Natural killer cell (primary cell): Measurements from ENCODE around the gene ERLEC1. TPM values are rescaled to one million over a fixed set of nuclear protein-coding genes. Genes with fewer than 3 reads are reported as not detected.

Experiments
- ATAC-seq, 3 donors: fragments of 150-1000 bp in 2 of 3; fragments of 200-7000 bp in 1 of 3; cut with Tn5 transposase; 1 replicate in 1 of 3; 2 replicates in 2 of 3; pipeline ENCODE4 v1.10.0; 2021; ENCODE audit warnings: mild to moderate bottlenecking in 2 of 3, moderate library complexity in 2 of 3
- DNase-seq, 2 donors: peaks; one replicate each; pipeline versions ENCODE4 v3.0.0 to v3.0.0-alpha.2; 2013 to 2021; ENCODE audit warnings: mixed read lengths in 1 of 2
- H3K27ac ChIP-seq: one replicate; pipeline ENCODE4 v1.5.1; 2013; ENCODE audit warnings: mild to moderate bottlenecking, low read length
- H3K27me3 ChIP-seq: one replicate; pipeline ENCODE4 v1.6.1; 2013; ENCODE audit warnings: low read length; ENCODE audit not compliant: control insufficient read depth, insufficient read depth
- H3K36me3 ChIP-seq: one replicate; pipeline ENCODE4 v1.6.1; 2013; ENCODE audit warnings: low read length; ENCODE audit not compliant: control insufficient read depth, insufficient read depth
- H3K4me1 ChIP-seq: one replicate; pipeline ENCODE4 v1.6.1; 2013; ENCODE audit warnings: low read length; ENCODE audit not compliant: control insufficient read depth, insufficient read depth
- H3K4me3 ChIP-seq: one replicate; pipeline ENCODE4 v1.5.1; 2013; ENCODE audit warnings: low read length
- H3K9me3 ChIP-seq: one replicate; pipeline ENCODE4 v1.6.1; 2013; ENCODE audit warnings: low read length; ENCODE audit not compliant: control insufficient read depth, insufficient read depth
- H3K27ac Mint-ChIP-seq, 2 donors: one replicate each; pipeline ENCODE4 v1.8.0; 2022; ENCODE audit warnings: mild to moderate bottlenecking in 2 of 2, mixed read lengths in 2 of 2, moderate library complexity in 1 of 2
- H3K27me3 Mint-ChIP-seq, 2 donors: one replicate each; pipeline ENCODE4 v1.8.0; 2022; ENCODE audit warnings: low read depth in 2 of 2, mixed read lengths in 2 of 2
- H3K36me3 Mint-ChIP-seq: one replicate; pipeline ENCODE4 v1.8.0; 2022; ENCODE audit warnings: mixed read lengths
- H3K4me1 Mint-ChIP-seq, 2 donors: one replicate each; pipeline ENCODE4 v1.8.0; 2022; ENCODE audit warnings: mixed read lengths in 2 of 2
- H3K4me3 Mint-ChIP-seq: one replicate; pipeline ENCODE4 v1.8.0; 2022; ENCODE audit warnings: mild to moderate bottlenecking, moderate library complexity, mixed read lengths
- H3K9me3 Mint-ChIP-seq, 2 donors: one replicate each; pipeline ENCODE4 v1.8.0; 2022; ENCODE audit warnings: mixed read lengths in 2 of 2
- CTCF ChIP-seq: fragments of 200-600 bp; IDR thresholded peaks from one replicate; pipeline ENCODE4 v1.8.0; 2022; ENCODE audit warnings: antibody characterized with exemption
- WGBS: methylation state at CpG from one replicate; pipeline ENCODE4 v1.1.7; 2013; ENCODE audit warnings: missing lambda C conversion rate; ENCODE audit not compliant: insufficient coverage; 5-methylcytosine and 5-hydroxymethylcytosine counted together
- intact Hi-C: fragments of 100-400 bp; cut with micrococcal nuclease; formaldehyde crosslinking; loops from one replicate; pipeline ENCODE4 v1.14.2; 2022
- total RNA-seq, 4 donors: library from RNA; stranded (reverse); fragments of 120-200 nt in 1 of 4; gene quantifications; one replicate each; pipeline versions ENCODE4 v1.2.3 to v1.2.4, GENCODE V29; 2013 to 2022

Gene ERLEC1
- total RNA-seq, 3 donors from 2014 or later (not counting 1 experiment from before 2014, with no cell fraction given), result 19.7 to 27.1 (median 21.7) TPM

- DNase-seq, result no peak
- H3K9me3 Mint-ChIP-seq, result no peaks in the 10 kb centered on the region
- no peaks in the 10 kb centered on the region for H3K4me1 Mint-ChIP-seq
- H3K27me3 Mint-ChIP-seq, result no peaks in the 10 kb centered on the region
- no peaks in the 10 kb centered on the region for H3K27me3 ChIP-seq
- peaks cover 21% of the 10 kb centered on the region for H3K36me3 Mint-ChIP-seq
- no peak overlapping the region for H3K4me3 ChIP-seq
- WGBS, result no CpG with 5 or more reads among the region's 1 CpG
- intact Hi-C loops, result no loop called here
- no peak overlapping the region for H3K4me3 Mint-ChIP-seq
- peaks cover 24% of the 10 kb centered on the region for H3K36me3 ChIP-seq
- no peaks in the 10 kb centered on the region for H3K4me1 ChIP-seq
- no peak overlapping the region for H3K27ac Mint-ChIP-seq
- no peaks in the 10 kb centered on the region for H3K9me3 ChIP-seq
- no peak for ATAC-seq
- no peak overlapping the region for H3K27ac ChIP-seq
- TF ChIP-seq CTCF, result no peak
Measured at GRCh38 chr2:53751728-53752127, 35.1 kb upstream of the ERLEC1 start.

GRCh38 chr2:53752385-53752784, 34.5 kb upstream of the ERLEC1 start:
- no peak for TF ChIP-seq CTCF
- no peak overlapping the region for H3K4me3 ChIP-seq
- no peak overlapping the region for H3K27ac ChIP-seq
- H3K27ac Mint-ChIP-seq, result no peak overlapping the region
- no peaks in the 10 kb centered on the region for H3K9me3 Mint-ChIP-seq
- H3K27me3 Mint-ChIP-seq, result no peaks in the 10 kb centered on the region
- H3K9me3 ChIP-seq, result no peaks in the 10 kb centered on the region
- intact Hi-C loops, result no loop called here
- ATAC-seq (no peak), DNase-seq (no peak)
- H3K4me1 Mint-ChIP-seq, result no peaks in the 10 kb centered on the region
- WGBS, result 97% methylated on average over 3 of the region's 4 CpGs
- peaks cover 24% of the 10 kb centered on the region for H3K36me3 ChIP-seq
- no peak overlapping the region for H3K4me3 Mint-ChIP-seq
- H3K4me1 ChIP-seq, result no peaks in the 10 kb centered on the region
- no peaks in the 10 kb centered on the region for H3K27me3 ChIP-seq
- peaks cover 21% of the 10 kb centered on the region for H3K36me3 Mint-ChIP-seq

GRCh38 chr2:53753041-53753440, 33.8 kb upstream of the ERLEC1 start:
- no peak overlapping the region for H3K4me3 Mint-ChIP-seq
- no peak overlapping the region for H3K27ac Mint-ChIP-seq
- DNase-seq, result no peak
- no peaks in the 10 kb centered on the region for H3K9me3 ChIP-seq
- H3K4me1 ChIP-seq, result no peaks in the 10 kb centered on the region
- no peaks in the 10 kb centered on the region for H3K9me3 Mint-ChIP-seq
- H3K4me3 ChIP-seq, result no peak overlapping the region
- no peak for ATAC-seq
- no peaks in the 10 kb centered on the region for H3K27me3 ChIP-seq
- H3K27ac ChIP-seq, result no peak overlapping the region
- H3K36me3 ChIP-seq, result peaks cover 17% of the 10 kb centered on the region
- H3K4me1 Mint-ChIP-seq, result no peaks in the 10 kb centered on the region
- H3K27me3 Mint-ChIP-seq, result no peaks in the 10 kb centered on the region
- intact Hi-C loops, result no loop called here
- TF ChIP-seq CTCF, result no peak
- H3K36me3 Mint-ChIP-seq, result peaks cover 15% of the 10 kb centered on the region

- Mint-ChIP-seq H3K4me3 (no peak overlapping the region), H3K27ac (no peak overlapping the region), H3K9me3 (no peaks in the 10 kb centered on the region), H3K27me3 (no peaks in the 10 kb centered on the region), H3K4me1 (no peaks in the 10 kb centered on the region), H3K36me3 (no peaks in the 10 kb centered on the region)
- Histone ChIP-seq H3K36me3 (peaks cover 7% of the 10 kb centered on the region), H3K27me3 (no peaks in the 10 kb centered on the region), H3K27ac (no peak overlapping the region), H3K4me3 (no peak overlapping the region), H3K4me1 (no peaks in the 10 kb centered on the region), H3K9me3 (no peaks in the 10 kb centered on the region)
- WGBS, result no CpG with 5 or more reads among the region's 2 CpGs
- intact Hi-C loops, result no loop called here
- TF ChIP-seq CTCF, result no peak
- DNase-seq (no peak), ATAC-seq (no peak)
Measured at GRCh38 chr2:53755121-53755520, 31.7 kb upstream of the ERLEC1 start.
